Neuron (in vitro differentiated cells): Measurements from ENCODE around the gene ZFYVE28.
A peak's percentile ranks its signal among the peaks of the same experiment; 100 is the strongest.

Experiments used
- H2AFZ ChIP-seq: one replicate; pipeline ENCODE4 v1.6.1; 2013; ENCODE audit warnings: low read depth, mild to moderate bottlenecking, inconsistent platforms, low read length, moderate library complexity
- H3K27me3 ChIP-seq: one replicate; pipeline ENCODE4 v1.6.1; 2013; ENCODE audit warnings: low read length; ENCODE audit not compliant: insufficient read depth
- H3K36me3 ChIP-seq: one replicate; pipeline ENCODE4 v1.6.1; 2013; ENCODE audit warnings: low read length; ENCODE audit not compliant: insufficient read depth
- H3K4me1 ChIP-seq: one replicate; pipeline ENCODE4 v1.6.1; 2013; ENCODE audit warnings: low read length; ENCODE audit not compliant: insufficient read depth
- H3K4me3 ChIP-seq: 2 replicates; pipeline ENCODE4 v1.5.1; 2013; ENCODE audit warnings: mild to moderate bottlenecking, low read length, moderate library complexity
- H3K9me3 ChIP-seq: one replicate; pipeline ENCODE4 v1.6.1; 2013; ENCODE audit warnings: low read length

Gene ZFYVE28

DNA sequence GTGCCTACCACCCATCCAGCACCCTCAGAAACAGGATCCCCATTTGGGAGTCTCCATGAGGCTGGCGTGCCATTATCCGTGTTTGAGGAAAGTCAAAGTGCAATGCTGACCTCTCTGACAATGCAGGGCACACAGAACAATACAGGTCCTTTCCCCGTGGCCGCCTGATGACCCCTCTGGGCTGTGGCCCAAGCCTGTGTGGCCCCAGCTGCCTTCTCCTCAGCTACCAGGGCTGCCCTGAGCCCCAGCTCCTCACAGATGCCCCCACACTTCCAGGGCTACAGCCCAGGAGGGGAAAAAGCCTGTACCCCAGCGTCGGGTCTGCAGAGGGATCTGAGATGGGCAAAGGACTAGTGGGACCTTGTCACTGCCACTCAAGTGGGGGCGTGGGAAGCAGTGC, 15.5 kb downstream of the ZFYVE28 start:
- Histone ChIP-seq H3K4me3 (no peak overlapping the region), H3K4me1 (peaks cover 20% of the 10 kb centered on the region), H3K9me3 (no peaks in the 10 kb centered on the region), H3K36me3 (no peaks in the 10 kb centered on the region), H3K27me3 (peaks cover 32% of the 10 kb centered on the region), H2AFZ (peak overlapping the region; percentile 21)

DNA sequence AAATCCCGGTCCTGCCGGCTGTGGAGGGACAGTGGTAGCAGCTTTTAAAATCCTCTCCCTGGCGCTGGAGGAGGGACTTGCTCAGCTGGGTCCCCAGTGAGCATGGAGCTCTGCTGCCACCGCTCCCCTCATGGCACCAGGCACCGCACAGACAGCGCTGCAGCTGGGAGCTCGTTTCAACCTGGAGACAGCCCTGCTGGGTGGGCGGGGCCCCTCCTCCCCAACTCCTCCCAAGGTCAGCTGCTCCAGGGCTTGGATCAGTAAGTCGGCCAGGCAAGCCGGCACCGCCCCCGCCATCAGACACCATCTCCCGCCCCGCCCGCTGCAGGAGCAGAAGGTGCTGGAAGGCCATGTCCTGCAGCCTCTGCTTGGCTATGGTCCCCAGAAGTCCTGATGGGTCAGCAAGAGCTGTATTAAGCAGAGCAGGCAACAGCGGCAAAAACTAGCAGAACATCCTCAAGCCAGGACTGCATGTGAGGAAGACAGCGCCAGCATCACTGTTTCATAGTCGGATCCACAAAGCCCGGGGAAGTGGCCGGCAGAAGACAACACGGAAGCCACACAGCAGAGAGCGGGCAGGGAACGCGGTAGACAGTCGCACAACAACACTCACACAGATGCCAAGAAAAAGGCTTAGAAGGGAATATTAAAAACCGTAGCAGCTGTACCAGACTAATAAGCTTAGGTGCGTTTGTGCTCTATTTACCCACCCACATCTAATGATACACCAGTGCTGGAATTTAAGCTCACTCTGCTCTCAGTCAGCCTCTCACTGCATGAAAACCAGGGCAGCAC, 16.2 kb downstream of the ZFYVE28 start:
- H3K4me3 ChIP-seq, result peak overlapping the region; percentile 28
- no peaks in the 10 kb centered on the region for H3K9me3 ChIP-seq
- H3K36me3 ChIP-seq, result no peaks in the 10 kb centered on the region
- H3K4me1 ChIP-seq, result peaks cover 20% of the 10 kb centered on the region
- peak overlapping the region; percentile 21 for H2AFZ ChIP-seq
- H3K27me3 ChIP-seq, result peaks cover 26% of the 10 kb centered on the region

DNA sequence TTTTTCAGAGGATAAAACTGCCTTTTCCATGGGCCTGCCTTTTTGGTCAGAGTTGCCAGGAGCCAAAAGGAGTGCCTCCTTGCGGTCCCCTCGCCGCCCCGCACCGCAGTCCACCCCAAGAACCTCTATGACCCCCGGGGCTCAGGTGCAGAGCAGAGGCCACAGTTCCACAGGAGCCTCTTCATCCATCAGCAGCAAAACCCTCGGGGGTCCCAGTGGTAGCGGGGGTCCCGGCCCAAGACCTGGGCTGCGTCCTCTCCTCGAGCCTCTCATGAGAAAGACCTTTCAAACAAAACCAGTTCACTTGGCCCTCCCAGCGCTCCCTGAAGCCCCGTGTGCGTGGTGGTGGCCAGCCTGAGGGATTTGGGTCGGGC, 16.8 kb downstream of the ZFYVE28 start:
- H3K36me3 ChIP-seq, result no peaks in the 10 kb centered on the region
- H3K4me3 ChIP-seq, result peak overlapping the region; percentile 28
- peaks cover 22% of the 10 kb centered on the region for H3K27me3 ChIP-seq
- no peaks in the 10 kb centered on the region for H3K9me3 ChIP-seq
- peaks cover 20% of the 10 kb centered on the region for H3K4me1 ChIP-seq
- H2AFZ ChIP-seq, result peak overlapping the region; percentile 21

DNA sequence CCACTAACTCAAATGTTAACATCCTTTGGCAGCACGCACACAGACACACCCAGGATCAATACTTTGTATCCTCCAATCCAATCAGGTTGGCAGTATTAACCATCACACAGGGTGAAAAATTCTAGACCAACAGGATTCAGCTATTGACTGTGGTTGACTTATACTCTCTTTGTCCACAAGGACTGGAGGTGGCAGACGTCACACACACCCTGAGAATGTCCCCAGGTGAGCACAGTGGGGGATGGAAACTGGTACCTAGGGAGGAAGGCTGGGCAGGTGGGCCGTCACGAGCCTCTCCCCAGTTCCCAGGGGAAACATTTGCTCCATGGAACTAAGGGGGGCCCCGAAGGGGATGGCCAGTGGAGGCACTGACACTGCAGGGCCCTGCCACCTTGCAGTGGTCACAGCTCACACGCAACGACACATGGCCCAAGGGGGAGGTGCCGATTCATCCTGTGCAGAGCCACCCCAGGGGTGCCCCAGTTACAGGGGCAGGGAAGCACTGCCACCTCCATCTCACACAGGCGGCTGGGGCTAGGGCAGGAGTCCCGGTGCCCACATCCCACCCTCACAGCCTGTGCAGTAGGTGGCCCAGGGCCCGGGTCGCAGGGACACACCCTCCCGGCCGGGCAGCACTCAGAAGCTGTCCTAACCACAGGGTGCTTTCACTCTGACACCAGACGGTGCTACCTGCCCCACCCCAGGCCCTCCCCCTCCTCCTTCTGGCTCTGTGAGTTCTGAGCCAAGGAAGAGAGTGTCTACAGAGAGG, 17.4 kb downstream of the ZFYVE28 start:
- H3K4me3 ChIP-seq, result no peak overlapping the region
- H3K27me3 ChIP-seq, result peaks cover 18% of the 10 kb centered on the region
- no peaks in the 10 kb centered on the region for H3K9me3 ChIP-seq
- no peak overlapping the region for H2AFZ ChIP-seq
- H3K36me3 ChIP-seq, result no peaks in the 10 kb centered on the region
- H3K4me1 ChIP-seq, result peaks cover 20% of the 10 kb centered on the region

DNA sequence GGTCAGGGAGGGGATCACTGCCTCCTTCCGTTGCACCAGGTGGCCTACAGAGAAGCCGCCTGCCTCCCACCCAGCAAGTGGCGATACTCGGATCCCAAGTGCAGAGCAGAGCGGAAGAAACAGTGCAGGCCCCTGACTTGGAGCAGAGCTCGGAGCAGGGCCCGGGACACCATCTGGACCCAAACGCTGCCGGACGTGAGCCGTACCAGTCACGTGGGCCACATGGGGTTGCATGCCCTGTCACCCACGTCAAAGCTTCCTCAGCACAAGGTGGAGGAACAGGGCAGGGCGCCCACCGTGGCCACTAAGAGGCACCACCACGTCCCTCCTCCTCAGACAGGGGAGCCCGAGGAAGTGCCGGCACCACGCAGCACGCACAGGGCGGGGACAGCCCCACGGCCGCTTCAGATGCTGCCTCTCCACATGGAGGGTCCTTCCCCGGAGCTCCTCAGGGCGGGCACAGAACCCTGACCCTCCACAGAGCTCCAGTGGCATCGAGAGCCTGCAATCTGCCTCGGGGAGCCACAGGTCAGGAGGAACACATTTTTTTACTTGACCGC, 18.7 kb downstream of the ZFYVE28 start:
- Histone ChIP-seq H3K36me3 (no peaks in the 10 kb centered on the region), H3K4me3 (no peak overlapping the region), H2AFZ (no peak overlapping the region), H3K9me3 (no peaks in the 10 kb centered on the region), H3K27me3 (peaks cover 24% of the 10 kb centered on the region), H3K4me1 (peaks cover 20% of the 10 kb centered on the region)

DNA sequence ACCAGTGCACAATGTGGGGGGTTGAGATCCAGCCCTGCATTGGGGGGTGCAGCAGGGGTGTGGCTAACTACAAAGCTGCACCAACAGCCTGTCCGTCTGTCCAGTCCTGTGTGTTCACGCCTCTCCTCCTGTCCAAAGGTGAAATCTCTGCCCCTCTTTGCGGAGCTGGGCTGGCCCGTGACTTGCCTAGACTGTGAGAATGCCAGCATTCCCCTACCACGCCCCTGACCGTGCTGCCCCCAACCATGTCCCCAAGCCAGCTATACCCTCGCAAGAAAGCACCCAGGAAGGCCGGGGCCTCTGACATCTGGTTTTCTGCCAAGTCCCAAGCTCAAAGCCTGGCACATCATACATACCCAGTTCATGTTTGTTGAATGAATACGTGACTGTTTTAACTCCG, 19.2 kb downstream of the ZFYVE28 start:
- H3K4me1 ChIP-seq, result peaks cover 20% of the 10 kb centered on the region
- H3K27me3 ChIP-seq, result peaks cover 29% of the 10 kb centered on the region
- no peak overlapping the region for H2AFZ ChIP-seq
- H3K4me3 ChIP-seq, result no peak overlapping the region
- no peaks in the 10 kb centered on the region for H3K9me3 ChIP-seq
- H3K36me3 ChIP-seq, result no peaks in the 10 kb centered on the region

DNA sequence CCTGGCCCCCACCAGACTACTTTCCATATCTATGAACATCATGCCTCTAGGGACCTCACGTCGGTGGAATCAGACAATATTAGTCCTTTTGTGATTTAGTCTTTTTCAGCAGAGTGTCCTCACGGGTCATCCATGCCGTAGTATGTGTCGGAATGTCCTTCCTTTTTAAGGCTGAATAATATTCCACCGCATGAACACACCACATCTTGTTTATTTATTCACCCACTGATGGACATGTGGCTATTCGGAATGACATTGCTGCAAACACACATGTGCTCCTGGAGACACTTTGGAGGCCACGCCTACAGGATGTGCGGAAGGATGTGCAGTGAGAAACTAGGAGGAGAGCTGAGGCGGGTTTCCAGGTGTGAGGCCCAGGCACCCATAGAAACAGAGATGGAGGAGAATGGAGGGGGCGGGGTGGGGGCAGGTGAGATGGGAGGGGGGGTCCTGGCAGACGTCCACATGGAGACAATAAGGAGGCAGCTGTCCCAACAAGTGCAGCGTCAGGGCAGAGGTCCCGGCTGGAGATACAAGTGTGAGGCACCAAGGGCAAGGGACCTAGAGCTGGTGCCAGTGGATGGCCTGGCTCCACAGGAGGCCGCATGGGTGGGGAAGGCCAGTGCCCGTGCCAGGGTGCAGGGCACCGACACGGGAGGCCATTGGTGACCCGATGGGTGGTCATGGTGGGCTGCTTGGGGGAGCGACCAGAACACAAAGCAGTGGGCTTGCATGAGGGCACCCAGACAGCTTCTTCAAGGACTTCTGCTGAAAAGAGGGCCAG, 20.7 kb downstream of the ZFYVE28 start:
- no peak overlapping the region for H3K4me3 ChIP-seq
- no peaks in the 10 kb centered on the region for H3K36me3 ChIP-seq
- peaks cover 16% of the 10 kb centered on the region for H3K4me1 ChIP-seq
- no peak overlapping the region for H2AFZ ChIP-seq
- peaks cover 43% of the 10 kb centered on the region for H3K27me3 ChIP-seq
- H3K9me3 ChIP-seq, result no peaks in the 10 kb centered on the region

DNA sequence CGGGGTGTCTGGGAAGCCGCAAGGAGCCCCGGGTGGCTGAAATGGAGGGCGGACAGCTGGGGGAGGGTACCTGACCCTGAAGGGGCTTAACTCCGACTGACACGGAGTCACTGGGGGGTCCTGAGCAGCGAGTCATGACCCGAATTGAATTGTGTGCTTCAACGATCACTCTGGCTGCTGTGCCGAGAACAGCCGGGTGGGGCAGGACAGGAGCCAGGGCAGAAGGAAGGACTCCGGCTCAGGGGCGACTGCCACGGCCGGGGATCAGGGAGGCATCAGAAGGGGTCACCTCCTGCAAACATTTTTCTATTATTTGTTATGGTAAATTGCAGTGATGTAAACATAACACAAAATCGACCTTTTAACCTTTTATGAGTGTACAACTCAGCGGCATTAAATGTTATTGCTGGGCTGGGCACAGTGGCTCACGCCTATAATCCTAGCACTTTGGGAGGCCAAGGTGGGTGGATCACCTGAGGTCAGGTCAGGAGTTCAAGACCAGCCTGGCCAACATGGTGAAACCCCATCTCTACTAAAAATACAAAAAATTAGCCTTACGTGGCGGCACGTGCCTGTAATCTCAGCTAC, 21.6 kb downstream of the ZFYVE28 start:
- Histone ChIP-seq H2AFZ (no peak overlapping the region), H3K9me3 (no peaks in the 10 kb centered on the region), H3K36me3 (no peaks in the 10 kb centered on the region), H3K4me1 (peaks cover 8% of the 10 kb centered on the region), H3K27me3 (peaks cover 50% of the 10 kb centered on the region), H3K4me3 (no peak overlapping the region)

DNA sequence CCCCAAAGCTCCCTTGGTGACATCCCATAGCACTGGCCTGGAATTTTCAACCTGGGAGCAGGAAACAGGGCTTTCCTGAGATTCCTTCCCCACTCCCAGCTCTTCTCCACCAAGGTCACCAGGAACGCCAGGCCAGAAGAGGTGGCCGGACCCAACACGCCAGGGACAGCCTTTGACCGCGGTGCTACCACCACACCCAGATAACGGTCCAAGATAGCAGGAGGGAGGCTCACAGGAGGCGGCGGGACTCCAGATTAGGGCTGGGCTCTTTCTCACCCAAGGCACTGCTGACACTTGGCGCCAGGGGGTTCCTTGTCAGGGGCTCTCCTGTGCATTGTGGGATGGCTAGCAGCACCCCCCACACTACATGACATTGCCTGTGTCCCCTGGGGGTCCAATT, 22.9 kb downstream of the ZFYVE28 start:
- Histone ChIP-seq H3K9me3 (no peaks in the 10 kb centered on the region), H3K4me3 (no peak overlapping the region), H2AFZ (no peak overlapping the region), H3K4me1 (peaks cover 3% of the 10 kb centered on the region), H3K36me3 (no peaks in the 10 kb centered on the region), H3K27me3 (peaks cover 49% of the 10 kb centered on the region)

DNA sequence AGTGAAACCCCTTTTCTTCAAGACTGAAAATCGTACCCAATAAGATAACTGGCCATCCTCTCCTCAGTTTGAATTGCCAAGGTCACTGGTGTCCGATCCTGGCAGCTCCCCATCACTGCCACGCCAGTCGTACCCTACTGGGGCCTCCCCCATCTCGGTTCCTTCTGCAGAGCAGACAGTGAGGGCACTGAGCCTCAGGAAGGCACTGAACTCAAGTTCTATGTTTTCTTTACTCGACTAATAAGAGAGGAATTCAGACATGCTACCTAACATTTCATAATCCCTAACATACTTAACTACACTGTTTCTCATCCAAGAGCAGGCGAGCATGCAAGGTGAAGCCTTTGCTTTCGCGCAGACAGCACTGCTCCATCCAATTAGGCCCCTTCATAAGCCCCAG, 23.4 kb downstream of the ZFYVE28 start:
- no peaks in the 10 kb centered on the region for H3K36me3 ChIP-seq
- H3K9me3 ChIP-seq, result no peaks in the 10 kb centered on the region
- H3K4me3 ChIP-seq, result no peak overlapping the region
- peaks cover 53% of the 10 kb centered on the region for H3K27me3 ChIP-seq
- no peak overlapping the region for H2AFZ ChIP-seq
- peaks cover 3% of the 10 kb centered on the region for H3K4me1 ChIP-seq

DNA sequence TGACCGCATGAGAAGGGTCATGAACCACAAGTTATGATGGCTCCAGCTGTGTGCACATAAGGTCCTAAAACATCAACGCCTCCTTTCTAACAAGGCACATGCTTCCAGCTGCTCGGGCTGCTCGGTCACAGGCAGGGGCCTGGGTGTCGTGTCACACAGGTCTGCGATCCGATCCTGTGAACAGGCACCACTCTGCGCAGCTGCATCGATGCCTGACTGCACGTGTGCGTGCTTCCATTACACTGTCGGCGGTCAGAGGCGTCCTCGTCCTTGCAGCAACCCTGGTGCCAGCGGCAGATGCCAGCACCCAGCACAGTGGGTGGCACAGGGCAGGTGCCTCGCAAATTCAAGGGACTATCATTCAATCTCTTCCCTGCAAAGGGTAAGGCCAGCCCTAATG, 23.9 kb downstream of the ZFYVE28 start:
- Histone ChIP-seq H3K27me3 (peaks cover 54% of the 10 kb centered on the region), H3K9me3 (no peaks in the 10 kb centered on the region)

DNA sequence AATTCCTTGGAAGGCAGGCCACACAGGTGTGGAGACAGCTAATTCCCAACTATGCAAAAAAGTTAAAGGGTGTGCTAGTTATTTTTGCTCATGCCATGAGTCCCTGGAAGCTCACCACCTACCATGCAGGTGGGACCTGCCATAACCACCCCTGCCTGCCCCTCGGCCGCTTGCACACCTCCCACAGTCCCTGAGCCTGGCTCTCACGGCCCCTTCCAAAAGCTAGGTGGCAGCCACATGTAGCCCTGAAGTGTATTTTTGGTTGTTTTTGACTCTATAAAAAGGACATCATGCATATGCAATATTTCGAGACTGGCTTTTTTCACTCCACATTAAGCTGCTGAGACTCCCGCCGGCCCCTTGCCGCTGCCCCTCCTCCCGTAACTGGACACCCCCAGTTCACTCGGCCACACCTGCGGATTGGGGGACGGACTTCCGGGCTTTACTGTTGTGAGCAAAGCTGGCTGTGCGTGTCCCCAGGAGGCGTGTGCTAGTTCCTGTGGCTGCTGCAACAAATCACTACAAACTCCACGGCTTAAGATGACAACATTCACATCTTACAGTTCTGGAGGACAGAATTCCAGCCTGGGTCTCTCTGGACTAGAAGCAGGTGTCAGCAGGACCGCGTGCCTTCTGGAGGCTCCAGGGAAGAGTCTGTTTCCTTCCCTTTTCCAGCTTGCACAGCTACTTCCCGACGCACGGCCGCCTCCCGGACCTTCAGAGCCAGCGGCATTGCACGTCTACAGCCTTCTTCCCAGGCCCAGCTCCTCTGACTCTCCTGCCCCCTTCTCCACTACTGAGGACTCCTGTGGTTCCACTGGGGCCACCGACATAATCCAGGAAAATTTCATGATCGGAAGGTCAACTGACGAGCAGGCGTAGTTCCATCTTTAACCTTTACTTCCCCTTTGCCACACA, 24.8 kb downstream of the ZFYVE28 start:
- H3K9me3 ChIP-seq, result no peaks in the 10 kb centered on the region
- H3K4me1 ChIP-seq, result peaks cover 3% of the 10 kb centered on the region
- no peak overlapping the region for H2AFZ ChIP-seq
- H3K4me3 ChIP-seq, result no peak overlapping the region
- H3K36me3 ChIP-seq, result no peaks in the 10 kb centered on the region
- peaks cover 59% of the 10 kb centered on the region for H3K27me3 ChIP-seq

More for the DNA sequence above, 23.9 kb downstream of the ZFYVE28 start:
- peaks cover 3% of the 10 kb centered on the region for H3K4me1 ChIP-seq
- no peak overlapping the region for H2AFZ ChIP-seq
- H3K4me3 ChIP-seq, result no peak overlapping the region
- no peaks in the 10 kb centered on the region for H3K36me3 ChIP-seq
